IPS-NIHi7 (cell line): ENCODE data around the gene MPST.

Source experiments
- DNase-seq: peaks from one replicate; pipeline ENCODE4 v3.0.0; 2012; ENCODE audit warnings: mixed read lengths; ENCODE audit errors: extremely low spot score

MPST gene

GRCh38 chr22:37044634-37045625, 25.4 kb downstream of the MPST start:
- no peak for DNase-seq

GRCh38 chr22:37045958-37046357, 26.4 kb downstream of the MPST start:
- peak; percentile 72 for DNase-seq

GRCh38 chr22:37046589-37046988, 27.0 kb downstream of the MPST start:
- no peak for DNase-seq

- DNase-seq, result no peak
Observed at GRCh38 chr22:37047006-37047405, 27.5 kb downstream of the MPST start.

GRCh38 chr22:37048133-37048532, 28.6 kb downstream of the MPST start:
- DNase-seq, result no peak

GRCh38 chr22:37049224-37049623, 29.7 kb downstream of the MPST start:
- DNase-seq, result no peak

- DNase-seq, result no peak
Observed at GRCh38 chr22:37050913-37051312, 31.4 kb downstream of the MPST start.

GRCh38 chr22:37051391-37052385, 32.1 kb downstream of the MPST start, which contains the start of gene KCTD17:
Gene KCTD17 (plus strand): TSS chr22:37051742. CDS start chr22:37051761, 19 bp downstream.
- peak; percentile 90 for DNase-seq

GRCh38 chr22:37052386-37053309, 33.1 kb downstream of the MPST start:
- DNase-seq, result no peak

GRCh38 chr22:37053310-37054055, 33.9 kb downstream of the MPST start:
- DNase-seq, result no peak

GRCh38 chr22:37054056-37054395, 34.5 kb downstream of the MPST start:
- DNase-seq, result no peak

- no peak for DNase-seq
Observed at GRCh38 chr22:37054600-37055365, 35.2 kb downstream of the MPST start.

GRCh38 chr22:37056246-37056645, 36.7 kb downstream of the MPST start:
- no peak for DNase-seq

GRCh38 chr22:37057226-37057625, 37.7 kb downstream of the MPST start:
- DNase-seq, result no peak

GRCh38 chr22:37057796-37058510, 38.4 kb downstream of the MPST start:
- no peak for DNase-seq

- no peak for DNase-seq
Observed at GRCh38 chr22:37058917-37059701, 39.6 kb downstream of the MPST start.

- DNase-seq, result no peak
Observed at GRCh38 chr22:37059876-37060449, 40.4 kb downstream of the MPST start.
